Endothelial cell of umbilical vein (primary cell): ENCODE data around the gene RIPPLY1. TPM values are rescaled to one million over a fixed set of nuclear protein-coding genes. Genes with fewer than 3 reads are reported as not detected.
A peak's percentile ranks its signal among the peaks of the same experiment; 100 is the strongest.
"Not testable (repeated sequence)": the region's sequence is repeated elsewhere in the genome, so short reads cannot be mapped to it uniquely, and the experiment has no call there.

Source experiments
- BruUV-seq: library from RNA; stranded (reverse); fragments of 400-500 nt; replicated peaks from 2 replicates; lab custom pipeline; 2021; lab: Mats Ljungman, UMichigan
- CTCF ChIA-PET: fragments of 300-600, 350-600 bp; sonication (Branson Sonifier 250); formaldehyde crosslinking; loops from one replicate; lab custom pipeline; 2021; ENCODE audit warnings: antibody characterized with exemption, inconsistent platforms; lab: Charles Lee
- POLR2A ChIA-PET: fragments of 300-600, 350-600 bp; sonication (Branson Sonifier 250); formaldehyde crosslinking; loops from one replicate; lab custom pipeline; 2021; ENCODE audit warnings: antibody characterized with exemption, inconsistent platforms; lab: Charles Lee
- DNase-seq: peaks from one replicate; pipeline ENCODE4 v3.0.0-alpha.2; 2011; ENCODE audit warnings: low read depth, low spot score
- FAIRE-seq: peaks from 2 replicates; lab custom pipeline; 2011; peaks lifted over from hg19 to GRCh38; lab: Jason Lieb, UNC
- H2AFZ ChIP-seq: 2 replicates; pipeline ENCODE4 v1.6.0; 2012; ENCODE audit warnings: low read depth, low read length, control low read depth, inconsistent platforms
- H3K27ac ChIP-seq: 2 replicates; pipeline ENCODE4 v1.5.1; 2011; ENCODE audit warnings: low read depth, mild to moderate bottlenecking, control low read depth, low read length, moderate library complexity; ENCODE audit not compliant: insufficient read depth
- H3K27me3 ChIP-seq, 2 experiments: 2 replicates each; pipeline versions ENCODE4 v1.6.0 to v1.6.1; 2011; ENCODE audit warnings: low read length in 2 of 2, mixed read lengths in 1 of 2; ENCODE audit not compliant: control insufficient read depth in 2 of 2, insufficient read depth in 2 of 2
- H3K36me3 ChIP-seq, 2 experiments: 2 replicates in 1 of 2; 3 replicates in 1 of 2; pipeline ENCODE4 v1.5.1; 2011; ENCODE audit warnings: low read length in 2 of 2, mild to moderate bottlenecking in 1 of 2, moderate library complexity in 1 of 2; ENCODE audit not compliant: control insufficient read depth in 2 of 2, insufficient read depth in 2 of 2; ENCODE audit errors: extremely low read depth in 1 of 2
- H3K4me1 ChIP-seq: 3 replicates; pipeline ENCODE4 v1.5.1; 2011; ENCODE audit warnings: mild to moderate bottlenecking, low read length; ENCODE audit not compliant: control insufficient read depth, insufficient read depth; ENCODE audit errors: extremely low read depth
- H3K4me2 ChIP-seq: 2 replicates; pipeline ENCODE4 v1.6.1; 2011; ENCODE audit warnings: low read length, control low read depth, mixed read lengths; ENCODE audit not compliant: insufficient read depth
- H3K4me3 ChIP-seq, 3 experiments: fragments of 200-600 bp in 1 of 3; sonication (generic), shearing (Covaris generic) in 1 of 3; replicated peaks in 1 of 3; 2 replicates each; pipeline ENCODE4 v1.5.1; 2011 to 2016; ENCODE audit warnings: control low read depth in 3 of 3, low read length in 3 of 3, mild to moderate bottlenecking in 2 of 3, inconsistent platforms in 1 of 3, low read depth in 1 of 3, moderate library complexity in 1 of 3; ENCODE audit not compliant: insufficient read depth in 1 of 3
- H3K79me2 ChIP-seq: 2 replicates; pipeline ENCODE4 v1.6.0; 2012; ENCODE audit warnings: low read length, inconsistent platforms; ENCODE audit not compliant: control insufficient read depth, insufficient read depth
- H3K9ac ChIP-seq: replicated peaks from 2 replicates; pipeline ENCODE3; 2011; ENCODE audit warnings: low read length, control low read depth; ENCODE audit not compliant: insufficient read depth; ENCODE audit errors: extremely low read depth
- H3K9me1 ChIP-seq: replicated peaks from 3 replicates; pipeline ENCODE4 v1.6.0; 2011; ENCODE audit warnings: mild to moderate bottlenecking, low read length; ENCODE audit not compliant: control insufficient read depth, insufficient read depth; ENCODE audit errors: extremely low read depth
- H3K9me3 ChIP-seq: replicated peaks from 2 replicates; pipeline ENCODE4 v1.5.1; 2012; ENCODE audit warnings: low read length, inconsistent platforms; ENCODE audit not compliant: control insufficient read depth, insufficient read depth
- H4K20me1 ChIP-seq: replicated peaks from 2 replicates; pipeline ENCODE3; 2011; ENCODE audit warnings: mild to moderate bottlenecking, low read length; ENCODE audit not compliant: control insufficient read depth, insufficient read depth; ENCODE audit errors: extremely low read depth
- EZH2 ChIP-seq: IDR thresholded peaks from 2 replicates; pipeline ENCODE4 v1.6.1; 2012; ENCODE audit warnings: borderline replicate concordance, low read depth, mild to moderate bottlenecking, moderate library complexity, low read length, inconsistent platforms; ENCODE audit not compliant: severe bottlenecking
- dilution Hi-C: fragments of 300-500 bp; cut with MboI; formaldehyde crosslinking; loops from one replicate; pipeline ENCODE4 v1.15.0; 2019; ENCODE audit warnings: low sequenced_read_pairs; ENCODE audit not compliant: extremely low pct_ligation_motif_present
- intact Hi-C: fragments of 100-400 bp; cut with micrococcal nuclease; formaldehyde crosslinking; loops from one replicate; pipeline ENCODE4 v1.10.0; 2022
- polyA plus RNA-seq, 4 experiments: library from polyadenylated mRNA; depleted of rRNA in 3 of 4; stranded (reverse) in 3 of 4; unstranded in 1 of 4; fragments of >200 nt; gene quantifications; 2 replicates each; pipeline versions ENCODE4 v1.2.1 to v1.2.3, GENCODE V29; 2011 to 2012; ENCODE audit warnings: missing spikeins in 1 of 4
- total RNA-seq: library from RNA; stranded (reverse); gene quantifications from 2 replicates; pipeline ENCODE4 v1.2.3, GENCODE V29; 2021
- TF ChIP-seq, protein P1 (sequence below), 2 donors: IDR thresholded peaks; 1 replicate in 1 of 2; 2 replicates in 1 of 2; pipeline ENCODE4 v1.5.1; 2011; ENCODE audit warnings: low read length in 2 of 2, mild to moderate bottlenecking in 2 of 2, moderate library complexity in 2 of 2, control low read depth in 1 of 2, inconsistent platforms in 1 of 2, low read depth in 1 of 2; ENCODE audit not compliant: insufficient read depth in 1 of 2; ENCODE audit errors: extremely low read depth in 1 of 2

Gene RIPPLY1
- total and polyA plus RNA-seq, 2 donors (not counting 3 experiments of a cell fraction or from before 2014, with no cell fraction given): not detected

DNA sequence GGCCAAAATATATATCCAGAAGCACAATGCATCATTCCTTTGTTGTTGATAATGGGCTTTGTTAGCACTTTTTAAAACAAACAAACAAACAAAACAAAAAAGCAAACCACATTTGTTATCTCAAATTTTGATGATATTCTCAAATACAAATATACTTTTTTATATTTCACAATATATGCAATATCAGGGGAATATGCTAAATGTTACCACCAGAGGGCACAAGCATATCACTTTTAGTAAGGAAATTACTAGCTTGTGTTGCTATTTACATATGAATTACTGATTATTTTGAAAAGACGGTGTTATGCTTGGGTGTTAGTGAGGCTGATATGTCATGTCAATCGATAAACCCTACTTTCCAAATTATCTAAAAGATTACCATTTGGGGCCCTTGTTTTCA is 29.1 kb downstream of the RIPPLY1 start:
- Histone ChIP-seq H3K27me3 (no peaks in the 10 kb centered on the region), H3K4me2 (no peak overlapping the region), H3K36me3 (no peaks in the 10 kb centered on the region), H4K20me1 (no peaks in the 10 kb centered on the region), H3K9me1 (no peaks in the 10 kb centered on the region), H3K9ac (no peak overlapping the region), H3K4me3 (no peak overlapping the region), H3K9me3 (no peaks in the 10 kb centered on the region), H3K27ac (no peak overlapping the region), H3K4me1 (no peaks in the 10 kb centered on the region), H2AFZ (no peak overlapping the region), H3K79me2 (no peaks in the 10 kb centered on the region)
- CTCF ChIA-PET: interaction anchor here (0.6 to 3.3 kb wide), 21 partner anchors 8 to 1265 kb away, joined by 3 to 28 read pairs (median 3); no protein-coding TSS in a partner anchor
- FAIRE-seq: peak; percentile 50
- dilution Hi-C loops: no loop called here
- DNase-seq: peak; percentile 35
- POLR2A ChIA-PET: no interaction called here
- TF ChIP-seq, protein P1, sequence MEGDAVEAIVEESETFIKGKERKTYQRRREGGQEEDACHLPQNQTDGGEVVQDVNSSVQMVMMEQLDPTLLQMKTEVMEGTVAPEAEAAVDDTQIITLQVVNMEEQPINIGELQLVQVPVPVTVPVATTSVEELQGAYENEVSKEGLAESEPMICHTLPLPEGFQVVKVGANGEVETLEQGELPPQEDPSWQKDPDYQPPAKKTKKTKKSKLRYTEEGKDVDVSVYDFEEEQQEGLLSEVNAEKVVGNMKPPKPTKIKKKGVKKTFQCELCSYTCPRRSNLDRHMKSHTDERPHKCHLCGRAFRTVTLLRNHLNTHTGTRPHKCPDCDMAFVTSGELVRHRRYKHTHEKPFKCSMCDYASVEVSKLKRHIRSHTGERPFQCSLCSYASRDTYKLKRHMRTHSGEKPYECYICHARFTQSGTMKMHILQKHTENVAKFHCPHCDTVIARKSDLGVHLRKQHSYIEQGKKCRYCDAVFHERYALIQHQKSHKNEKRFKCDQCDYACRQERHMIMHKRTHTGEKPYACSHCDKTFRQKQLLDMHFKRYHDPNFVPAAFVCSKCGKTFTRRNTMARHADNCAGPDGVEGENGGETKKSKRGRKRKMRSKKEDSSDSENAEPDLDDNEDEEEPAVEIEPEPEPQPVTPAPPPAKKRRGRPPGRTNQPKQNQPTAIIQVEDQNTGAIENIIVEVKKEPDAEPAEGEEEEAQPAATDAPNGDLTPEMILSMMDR (IDR thresholded peaks at IDR 0.05; ENCODE audit: extremely low read depth in 1 of 2, insufficient read depth in 1 of 2, low read depth in 1 of 2, low read length in 2 of 2): peak in 1 of 2 donors; percentile 8
- no peak for TF ChIP-seq EZH2
- no TSS peak for BruUV-seq
- intact Hi-C loops: loop anchor here (5.0 to 10.0 kb wide), 2 partner anchors 1021 to 1103 kb away; no protein-coding TSS in a partner anchor

DNA sequence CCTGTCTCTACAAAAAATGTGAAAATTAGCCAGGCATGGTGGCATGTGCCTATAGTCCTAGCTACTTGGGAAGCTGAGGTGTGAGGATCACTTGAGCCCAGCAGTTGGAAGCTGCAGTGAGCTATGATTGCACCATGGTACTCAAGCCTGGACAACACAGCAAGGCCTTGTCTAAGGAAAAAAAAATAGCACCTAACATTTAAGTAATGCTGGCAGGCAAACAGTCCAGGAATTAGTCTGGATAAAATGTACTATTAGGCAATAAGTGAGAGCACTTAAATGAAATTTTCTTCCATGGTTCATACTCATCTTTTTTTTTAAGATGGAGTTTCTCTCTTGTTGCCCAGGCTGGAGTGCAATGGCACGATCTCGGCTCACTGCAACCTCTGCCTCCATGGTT is 30.3 kb downstream of the RIPPLY1 start:
- H2AFZ ChIP-seq, FAIRE-seq, BruUV-seq, H3K9me1 ChIP-seq, H3K4me1 ChIP-seq, POLR2A ChIA-PET, H4K20me1 ChIP-seq, H3K4me2 ChIP-seq, H3K9ac ChIP-seq, H3K27me3 ChIP-seq, H3K79me2 ChIP-seq, H3K27ac ChIP-seq, dilution Hi-C loops, H3K36me3 ChIP-seq, H3K4me3 ChIP-seq, H3K9me3 ChIP-seq, DNase-seq: not testable (repeated sequence)
- intact Hi-C loops: loop anchor here (5.0 to 10.0 kb wide), 2 partner anchors 1022 to 1105 kb away; no protein-coding TSS in a partner anchor
- CTCF ChIA-PET: interaction anchor here (1.1 to 3.3 kb wide), 3 partner anchors 26 to 556 kb away, joined by 3 to 28 read pairs (median 4); no protein-coding TSS in a partner anchor
